CD8-positive, alpha-beta memory T cell (primary cell): ENCODE measurements around the gene ILDR1. TPM values are rescaled to one million over a fixed set of nuclear protein-coding genes. Genes with fewer than 3 reads are reported as not detected.

Source experiments
- CTCF ChIA-PET: fragments of 350-600 bp; sonication (Branson Sonifier 250); formaldehyde crosslinking; loops from one replicate; lab custom pipeline; 2021; ENCODE audit warnings: antibody characterized with exemption; lab: Charles Lee
- POLR2A ChIA-PET: fragments of 350-600 bp; sonication (Branson Sonifier 250); formaldehyde crosslinking; loops from one replicate; lab custom pipeline; 2021; ENCODE audit warnings: antibody characterized with exemption; lab: Charles Lee
- DNase-seq, 5 donors: peaks; one replicate each; pipeline versions ENCODE4 v3.0.0 to v3.0.0-alpha.2; 2020 to 2022; ENCODE audit warnings: mixed read lengths in 1 of 5
- H3K27ac ChIP-seq: one replicate; pipeline ENCODE4 v1.7.0; 2013; ENCODE audit warnings: low read depth, mild to moderate bottlenecking, low read length, moderate library complexity
- H3K27me3 ChIP-seq: 2 replicates; pipeline ENCODE4 v1.7.0; 2013; ENCODE audit warnings: low read length, mild to moderate bottlenecking; ENCODE audit not compliant: insufficient read depth, poor library complexity, severe bottlenecking
- H3K36me3 ChIP-seq: 2 replicates; pipeline ENCODE4 v1.7.0; 2013; ENCODE audit warnings: mild to moderate bottlenecking, low read length, moderate library complexity; ENCODE audit not compliant: insufficient read depth
- H3K4me1 ChIP-seq: 2 replicates; pipeline ENCODE4 v1.7.0; 2013; ENCODE audit warnings: mild to moderate bottlenecking, low read length, moderate library complexity; ENCODE audit not compliant: insufficient read depth
- H3K4me3 ChIP-seq: 2 replicates; pipeline ENCODE4 v1.7.0; 2013; ENCODE audit warnings: mild to moderate bottlenecking, low read length
- H3K9me3 ChIP-seq: 2 replicates; pipeline ENCODE4 v1.7.0; 2013; ENCODE audit warnings: mild to moderate bottlenecking, low read length
- H3K27ac Mint-ChIP-seq, 8 donors: one replicate each; pipeline ENCODE4 v1.8.0; 2020 to 2021; ENCODE audit warnings: mixed read lengths in 8 of 8, mild to moderate bottlenecking in 6 of 8, inconsistent platforms in 3 of 8, moderate library complexity in 3 of 8
- H3K27me3 Mint-ChIP-seq, 2 donors: one replicate each; pipeline ENCODE4 v1.8.0; 2020 to 2021; ENCODE audit warnings: mixed read lengths in 2 of 2, mild to moderate bottlenecking in 1 of 2, moderate library complexity in 1 of 2
- H3K36me3 Mint-ChIP-seq, 3 donors: one replicate each; pipeline ENCODE4 v1.8.0; 2020 to 2021; ENCODE audit warnings: mixed read lengths in 3 of 3, inconsistent platforms in 1 of 3, mild to moderate bottlenecking in 1 of 3
- H3K4me1 Mint-ChIP-seq, 3 donors: one replicate each; pipeline ENCODE4 v1.8.0; 2020 to 2021; ENCODE audit warnings: mixed read lengths in 3 of 3, inconsistent platforms in 1 of 3, mild to moderate bottlenecking in 1 of 3
- H3K4me3 Mint-ChIP-seq, 7 donors: one replicate each; pipeline ENCODE4 v1.8.0; 2020 to 2021; ENCODE audit warnings: mixed read lengths in 7 of 7, mild to moderate bottlenecking in 6 of 7, moderate library complexity in 4 of 7, inconsistent platforms in 2 of 7
- H3K9me3 Mint-ChIP-seq, 5 donors: one replicate each; pipeline ENCODE4 v1.8.0; 2020 to 2022; ENCODE audit warnings: mixed read lengths in 5 of 5, mild to moderate bottlenecking in 3 of 5, moderate library complexity in 2 of 5, inconsistent platforms in 1 of 5
- polyA plus RNA-seq: library from polyadenylated mRNA; unstranded; fragments of 300-500 nt; fragmentation: Illumina TruSeq; gene quantifications from one replicate; pipeline ENCODE4 v1.2.3, GENCODE V29; 2021
- total RNA-seq, 2 experiments: library from RNA; stranded (reverse); gene quantifications; one replicate each; pipeline ENCODE4 v1.2.3, GENCODE V29; 2021

ILDR1 gene
- total and polyA plus RNA-seq, 3 experiments from 2014 or later = not detected

DNA sequence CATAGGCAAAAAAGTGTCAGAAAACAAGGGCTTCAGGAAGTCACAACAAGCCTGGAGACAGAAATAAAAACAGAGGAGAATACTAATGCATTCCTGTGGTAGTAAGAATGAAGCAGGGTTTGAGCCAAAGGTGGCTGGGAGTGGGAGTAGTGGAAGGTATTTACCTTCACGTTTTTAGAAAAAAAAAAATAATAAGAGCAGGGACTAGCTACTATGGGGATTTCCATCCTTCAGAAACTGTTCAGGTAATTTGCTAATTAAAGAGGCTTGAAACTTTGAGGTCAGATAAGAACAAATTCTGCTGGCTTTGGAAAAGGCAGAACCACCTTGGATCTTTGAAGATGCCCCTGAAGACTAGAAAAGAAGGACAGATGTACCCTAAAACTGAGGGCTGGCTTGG is 18.4 kb downstream of the ILDR1 start:
- Histone ChIP-seq H3K4me3 (no peak overlapping the region), H3K27ac (no peak overlapping the region), H3K4me1 (no peaks in the 10 kb centered on the region), H3K36me3 (no peaks in the 10 kb centered on the region), H3K27me3 (no peaks in the 10 kb centered on the region), H3K9me3 (no peaks in the 10 kb centered on the region)
- Mint-ChIP-seq H3K4me1 (peaks cover 0 to 3% (median 0%) of the 10 kb centered on the region in 3 donors), H3K27me3 (peaks cover 1 to 40% of the 10 kb centered on the region in 2 donors), H3K4me3 (no peak overlapping the region), H3K9me3 (no peaks in the 10 kb centered on the region), H3K27ac (no peak overlapping the region), H3K36me3 (peaks cover 0 to 2% (median 0%) of the 10 kb centered on the region in 3 donors)
- POLR2A ChIA-PET = no interaction called here
- no peak for DNase-seq
- CTCF ChIA-PET = no interaction called here

DNA sequence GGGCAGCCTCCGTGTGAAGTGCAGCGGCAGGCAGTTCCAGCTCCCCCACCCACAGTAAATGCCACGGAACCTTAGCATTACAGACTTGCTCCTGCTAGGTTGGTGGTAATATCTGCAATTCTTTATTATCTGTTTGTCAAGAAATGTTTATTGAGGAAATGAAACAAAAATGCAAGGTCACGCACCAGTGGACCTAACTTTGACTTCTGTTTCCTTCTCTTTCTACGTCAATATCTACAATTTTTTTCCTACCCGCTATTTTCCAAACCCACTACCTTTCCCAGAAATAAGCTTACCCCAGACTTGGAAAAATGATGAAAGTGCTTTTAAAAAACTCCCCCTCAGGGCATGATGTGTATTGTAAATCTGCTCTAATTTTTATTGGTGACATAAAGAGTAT is 18.9 kb downstream of the ILDR1 start:
- Mint-ChIP-seq H3K27me3 (peaks cover 1 to 40% of the 10 kb centered on the region in 2 donors), H3K4me1 (peaks cover 0 to 3% (median 0%) of the 10 kb centered on the region in 3 donors), H3K9me3 (no peaks in the 10 kb centered on the region), H3K36me3 (peaks cover 0 to 2% (median 0%) of the 10 kb centered on the region in 3 donors), H3K4me3 (no peak overlapping the region), H3K27ac (no peak overlapping the region)
- Histone ChIP-seq H3K27me3 (no peaks in the 10 kb centered on the region), H3K9me3 (no peaks in the 10 kb centered on the region), H3K4me1 (no peaks in the 10 kb centered on the region), H3K4me3 (no peak overlapping the region), H3K27ac (no peak overlapping the region), H3K36me3 (no peaks in the 10 kb centered on the region)
- CTCF ChIA-PET = interaction anchor here (1.1 kb wide), 1 partner anchor 13 kb away, joined by 3 read pairs; no protein-coding TSS in a partner anchor
- DNase-seq = no peak
- POLR2A ChIA-PET = no interaction called here

DNA sequence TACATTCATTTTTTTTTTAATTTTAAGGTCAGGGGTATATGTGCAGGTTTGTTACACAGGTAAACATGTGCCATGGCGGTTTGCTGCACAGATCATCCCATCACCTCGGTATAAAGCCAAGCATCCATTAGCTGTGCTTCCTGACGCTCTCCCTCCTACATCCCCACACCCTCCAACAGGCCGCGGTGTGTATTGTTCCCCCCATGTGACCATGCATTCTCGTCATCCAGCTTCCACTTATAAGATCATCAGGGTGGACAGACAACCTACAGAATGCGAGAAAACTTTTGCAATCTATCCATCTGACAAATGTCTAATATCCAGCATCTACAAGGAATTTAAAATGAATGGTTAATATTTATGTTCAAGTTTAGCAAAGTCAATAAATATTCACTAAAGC is 19.4 kb downstream of the ILDR1 start:
- DNase-seq = no peak
- H3K27ac Mint-ChIP-seq = no peak overlapping the region

DNA sequence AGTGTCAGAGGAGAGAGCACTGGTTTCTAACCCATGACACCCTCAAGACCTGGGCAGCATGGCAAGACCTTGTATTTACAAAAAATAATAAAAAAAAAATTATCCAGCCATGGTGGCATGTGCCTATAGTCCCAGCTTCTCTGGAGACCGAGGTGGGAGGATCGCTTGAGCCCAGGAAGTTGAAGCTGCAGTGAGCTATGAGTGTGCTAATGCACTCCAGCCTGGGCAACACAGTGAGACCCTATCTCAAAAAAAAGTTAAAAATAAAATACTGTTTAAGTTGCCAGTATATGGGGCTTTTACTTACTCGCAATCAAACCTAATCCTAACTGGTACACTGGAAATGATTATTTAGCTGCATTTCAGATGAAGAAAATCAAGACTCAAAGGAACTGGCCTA is 20.2 kb downstream of the ILDR1 start:
- CTCF ChIA-PET = interaction anchor here (1.1 kb wide), 1 partner anchor 8 kb away, joined by 4 read pairs; no protein-coding TSS in a partner anchor
- H3K4me3 ChIP-seq = no peak overlapping the region
- Mint-ChIP-seq H3K27ac (no peak overlapping the region), H3K4me3 (no peak overlapping the region), H3K9me3 (no peaks in the 10 kb centered on the region), H3K4me1 (peaks cover 0 to 3% (median 0%) of the 10 kb centered on the region in 3 donors), H3K27me3 (peaks cover 1 to 40% of the 10 kb centered on the region in 2 donors), H3K36me3 (peaks cover 0 to 2% (median 0%) of the 10 kb centered on the region in 3 donors)
- POLR2A ChIA-PET = no interaction called here
- H3K27ac ChIP-seq = no peak overlapping the region
- no peaks in the 10 kb centered on the region for H3K9me3 ChIP-seq
- no peak for DNase-seq
- no peaks in the 10 kb centered on the region for H3K27me3 ChIP-seq
- H3K4me1 ChIP-seq = no peaks in the 10 kb centered on the region
- H3K36me3 ChIP-seq = no peaks in the 10 kb centered on the region

More for the DNA sequence above, 19.4 kb downstream of the ILDR1 start:
- H3K36me3 ChIP-seq = no peaks in the 10 kb centered on the region
- H3K9me3 ChIP-seq = no peaks in the 10 kb centered on the region
- Mint-ChIP-seq H3K27me3 (peaks cover 1 to 40% of the 10 kb centered on the region in 2 donors), H3K9me3 (no peaks in the 10 kb centered on the region), H3K4me1 (peaks cover 0 to 3% (median 0%) of the 10 kb centered on the region in 3 donors), H3K36me3 (peaks cover 0 to 2% (median 0%) of the 10 kb centered on the region in 3 donors), H3K4me3 (no peak overlapping the region)
- no peaks in the 10 kb centered on the region for H3K4me1 ChIP-seq
- no peak overlapping the region for H3K27ac ChIP-seq
- no peak overlapping the region for H3K4me3 ChIP-seq
- H3K27me3 ChIP-seq = no peaks in the 10 kb centered on the region
- ChIA-PET POLR2A (no interaction called here), CTCF (interaction anchor here (1.1 kb wide), 1 partner anchor 13 kb away, joined by 3 read pairs; no protein-coding TSS in a partner anchor)

DNA sequence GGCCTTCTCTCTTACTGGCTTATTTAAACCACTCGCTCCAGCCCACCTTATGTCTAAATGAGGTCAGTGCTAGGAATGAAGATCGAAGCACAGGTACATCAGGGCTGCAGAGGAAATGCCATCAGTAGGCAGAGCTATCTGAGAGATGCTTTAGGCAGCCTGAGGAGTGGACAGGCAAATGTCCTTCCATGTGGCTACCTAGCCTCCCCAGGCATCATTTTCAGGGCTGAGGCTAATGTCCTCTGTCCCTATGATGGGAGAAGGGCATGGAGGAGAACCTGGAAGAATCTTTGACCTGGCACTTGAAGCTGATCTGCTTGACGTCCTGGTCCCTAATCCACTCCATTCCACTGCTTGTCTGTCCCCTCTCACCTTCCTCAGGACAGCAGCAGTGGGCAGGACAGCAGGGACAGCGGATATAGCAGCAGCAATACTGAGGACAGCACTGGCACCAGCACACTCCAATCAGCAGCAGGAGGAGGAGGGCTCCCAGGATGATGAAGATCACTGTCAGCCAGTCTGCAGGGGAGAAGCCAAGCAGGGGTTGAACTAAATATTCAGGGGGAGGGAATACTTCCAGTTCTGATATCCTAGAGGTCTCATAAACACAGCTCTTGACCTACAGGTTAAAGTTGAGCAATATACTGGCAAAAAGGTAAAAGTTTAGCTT is 21.0 kb downstream of the ILDR1 start:
- H3K4me1 ChIP-seq = no peaks in the 10 kb centered on the region
- H3K36me3 ChIP-seq = no peaks in the 10 kb centered on the region
- H3K27ac ChIP-seq = no peak overlapping the region
- H3K9me3 ChIP-seq = no peaks in the 10 kb centered on the region
- no peak for DNase-seq
- H3K4me3 ChIP-seq = no peak overlapping the region
- Mint-ChIP-seq H3K4me1 (peaks cover 0 to 6% (median 3%) of the 10 kb centered on the region in 3 donors), H3K9me3 (no peaks in the 10 kb centered on the region), H3K36me3 (peaks cover 0 to 2% (median 0%) of the 10 kb centered on the region in 3 donors), H3K4me3 (no peak overlapping the region), H3K27me3 (peaks cover 1 to 40% of the 10 kb centered on the region in 2 donors), H3K27ac (no peak overlapping the region)
- no peaks in the 10 kb centered on the region for H3K27me3 ChIP-seq
- POLR2A ChIA-PET = no interaction called here
- CTCF ChIA-PET = interaction anchor here (1.1 kb wide), 1 partner anchor 9 kb away, joined by 4 read pairs; no protein-coding TSS in a partner anchor

DNA sequence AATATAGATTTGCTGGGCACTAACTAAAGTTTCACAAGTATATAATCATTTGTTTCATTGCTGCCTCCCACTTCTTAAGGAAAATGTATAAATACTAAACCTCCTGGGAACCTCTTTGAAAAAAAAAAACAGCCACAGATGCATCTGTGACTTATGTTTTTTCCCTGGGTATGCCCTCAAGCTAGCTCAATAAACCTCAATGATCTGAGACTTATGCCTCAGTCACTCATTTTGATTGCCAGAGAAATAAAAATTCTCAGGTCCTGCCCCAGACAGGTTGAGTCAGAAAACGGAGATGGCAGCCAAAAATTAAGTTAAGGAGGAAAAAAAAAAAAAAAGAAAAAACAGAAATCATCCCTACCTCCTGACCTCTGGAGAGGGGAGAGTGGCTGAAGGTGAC is 22.1 kb downstream of the ILDR1 start:
- no peak overlapping the region for H3K4me3 Mint-ChIP-seq

DNA sequence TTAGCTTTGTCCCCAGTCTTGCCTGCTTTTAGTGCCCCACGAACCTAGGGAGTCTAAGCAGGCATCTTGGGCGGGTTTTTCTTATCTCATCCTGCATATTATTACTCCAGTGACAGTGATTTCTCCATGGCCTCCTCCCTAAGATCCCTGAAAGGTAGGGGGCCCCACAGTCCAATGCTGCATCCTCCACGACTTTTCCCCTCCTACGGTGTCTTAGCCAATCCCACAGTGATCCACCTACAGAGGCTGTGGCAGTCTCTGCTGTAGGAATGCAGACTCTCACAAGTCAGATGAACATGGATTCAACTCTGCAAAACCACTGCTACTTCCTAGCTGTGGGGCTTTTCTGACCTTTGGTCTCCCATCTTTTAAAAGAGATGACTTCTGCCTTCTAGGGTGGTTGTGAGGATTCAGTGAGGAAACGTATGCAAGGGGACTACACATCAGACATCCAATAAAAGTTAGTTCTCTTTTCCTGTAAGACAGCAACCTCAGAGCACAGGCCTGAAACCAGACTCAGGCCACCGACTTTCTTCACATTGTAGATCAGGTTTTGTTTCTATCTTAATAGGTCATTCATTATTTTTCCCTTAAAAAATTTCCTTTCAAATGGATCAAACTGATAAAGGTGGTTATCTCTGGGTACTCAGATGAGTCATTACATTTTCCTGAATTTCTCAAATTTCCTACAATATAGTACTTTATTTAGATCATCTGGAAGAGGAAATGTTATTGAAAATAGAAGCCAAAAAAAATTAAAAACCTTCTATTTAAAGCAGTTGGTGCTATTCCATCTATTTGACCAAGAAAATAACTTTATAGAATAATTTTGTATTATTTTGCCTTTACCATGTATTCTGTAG is 23.2 kb downstream of the ILDR1 start:
- no peaks in the 10 kb centered on the region for H3K9me3 ChIP-seq
- H3K27ac ChIP-seq = no peak overlapping the region
- no peak overlapping the region for H3K4me3 ChIP-seq
- H3K4me1 Mint-ChIP-seq = peaks cover 2 to 13% (median 12%) of the 10 kb centered on the region in 3 donors
- H3K9me3 Mint-ChIP-seq = no peaks in the 10 kb centered on the region
- DNase-seq = no peak
- ChIA-PET POLR2A (no interaction called here), CTCF (no interaction called here)
- H3K4me1 ChIP-seq = no peaks in the 10 kb centered on the region
- H3K36me3 ChIP-seq = no peaks in the 10 kb centered on the region
- peaks cover 0 to 2% (median 0%) of the 10 kb centered on the region in 3 donors for H3K36me3 Mint-ChIP-seq
- no peak overlapping the region for H3K27ac Mint-ChIP-seq
- H3K4me3 Mint-ChIP-seq = no peak overlapping the region
- no peaks in the 10 kb centered on the region for H3K27me3 ChIP-seq
- peaks cover 0 to 27% of the 10 kb centered on the region in 2 donors for H3K27me3 Mint-ChIP-seq

More for the DNA sequence above, 22.1 kb downstream of the ILDR1 start:
- Mint-ChIP-seq H3K27me3 (peaks cover 0 to 34% of the 10 kb centered on the region in 2 donors), H3K4me1 (peaks cover 2 to 13% (median 10%) of the 10 kb centered on the region in 3 donors), H3K27ac (no peak overlapping the region), H3K9me3 (no peaks in the 10 kb centered on the region), H3K36me3 (peaks cover 0 to 2% (median 0%) of the 10 kb centered on the region in 3 donors)
- no peaks in the 10 kb centered on the region for H3K36me3 ChIP-seq
- H3K4me1 ChIP-seq = no peaks in the 10 kb centered on the region
- H3K27me3 ChIP-seq = no peaks in the 10 kb centered on the region
- no peaks in the 10 kb centered on the region for H3K9me3 ChIP-seq
- H3K4me3 ChIP-seq = no peak overlapping the region
- no peak overlapping the region for H3K27ac ChIP-seq
- DNase-seq = no peak
- CTCF ChIA-PET = no interaction called here
- POLR2A ChIA-PET = no interaction called here
